Measurements from ENCODE around the gene ZBTB40. TPM values are rescaled to one million over a fixed set of nuclear protein-coding genes. Genes with fewer than 3 reads are reported as not detected.

ZBTB40 gene
- total and polyA plus RNA-seq, 2 of the 13 experiments (the other 11 are each of a cell fraction or from before 2014, with no cell fraction given) = 8.8 to 16.5 TPM

DNA sequence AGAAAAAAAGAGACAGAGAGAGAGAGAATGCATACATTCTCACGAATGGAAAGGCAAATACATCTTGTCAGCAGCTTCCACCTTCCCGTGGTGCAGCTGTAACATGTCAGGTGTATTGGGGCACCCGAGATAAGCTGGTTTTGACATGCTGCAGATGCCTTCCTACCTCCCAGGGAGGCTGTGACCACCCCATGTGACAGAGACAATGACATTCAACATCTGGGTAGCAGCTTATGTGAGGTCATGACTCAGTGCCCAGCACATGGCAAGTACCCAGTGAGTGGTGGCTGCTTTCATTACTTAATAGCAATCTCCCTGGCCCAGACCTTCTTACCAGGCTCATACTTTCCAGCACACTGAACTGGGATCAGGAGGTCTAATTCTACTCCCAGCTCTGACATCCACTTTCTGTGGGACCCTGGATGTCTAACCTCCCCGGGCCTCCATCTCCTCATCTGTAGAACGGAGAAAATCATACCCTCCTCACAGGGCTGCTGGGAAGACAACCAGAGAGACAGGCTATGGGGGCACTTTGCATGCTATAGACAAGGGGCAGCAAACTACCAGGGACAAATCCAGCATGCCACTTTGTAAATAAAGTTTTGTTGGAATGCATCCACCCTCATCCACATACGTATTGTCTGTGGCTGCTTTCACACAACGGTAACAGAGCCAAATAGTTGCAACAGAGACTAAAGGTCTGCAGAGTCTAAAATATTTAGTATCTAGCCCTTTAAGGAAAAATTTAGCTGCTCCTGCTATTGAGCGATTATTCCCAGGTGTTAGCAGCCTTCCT is 38.5 kb upstream of the ZBTB40 start (continued):
- TF ChIP-seq, protein P1, sequence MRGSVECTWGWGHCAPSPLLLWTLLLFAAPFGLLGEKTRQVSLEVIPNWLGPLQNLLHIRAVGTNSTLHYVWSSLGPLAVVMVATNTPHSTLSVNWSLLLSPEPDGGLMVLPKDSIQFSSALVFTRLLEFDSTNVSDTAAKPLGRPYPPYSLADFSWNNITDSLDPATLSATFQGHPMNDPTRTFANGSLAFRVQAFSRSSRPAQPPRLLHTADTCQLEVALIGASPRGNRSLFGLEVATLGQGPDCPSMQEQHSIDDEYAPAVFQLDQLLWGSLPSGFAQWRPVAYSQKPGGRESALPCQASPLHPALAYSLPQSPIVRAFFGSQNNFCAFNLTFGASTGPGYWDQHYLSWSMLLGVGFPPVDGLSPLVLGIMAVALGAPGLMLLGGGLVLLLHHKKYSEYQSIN (CRISPR knock-in tag; IDR thresholded peaks at IDR 0.05; ENCODE audit: borderline replicate concordance) = no peak
- TF ChIP-seq ERF (CRISPR knock-in tag; IDR thresholded peaks at IDR 0.05) (0 out of 2 replicates have a peak, but pooled peaks have one; percentile 15), ZNF441 (CRISPR knock-in tag; IDR thresholded peaks at IDR 0.05; ENCODE audit: borderline replicate concordance) (no peak), ZFP37 (CRISPR knock-in tag; IDR thresholded peaks at IDR 0.05; ENCODE audit: borderline replicate concordance) (no peak), CREB1 (IDR thresholded peaks at IDR 0.05) (no peak), CREB1 (CRISPR knock-in tag; IDR thresholded peaks at IDR 0.05) (0 out of 2 replicates have a peak, but pooled peaks have one; percentile 2), TCF7 (IDR thresholded peaks at IDR 0.05; ENCODE audit: low read depth) (0 out of 2 replicates have a peak, but pooled peaks have one; percentile 1), HMG20B (CRISPR knock-in tag; conservative IDR thresholded peaks at IDR 0.05) (0 out of 2 replicates have a peak, but pooled peaks have one; percentile 10), MAF1 (CRISPR knock-in tag; IDR thresholded peaks at IDR 0.05; ENCODE audit: borderline replicate concordance) (no peak), HNRNPH1 (optimal IDR thresholded peaks at IDR 0.05; ENCODE audit: low read depth, low read length) (no peak), RFX1 (IDR thresholded peaks at IDR 0.05) (no peak)
- TF ChIP-seq, protein P2, sequence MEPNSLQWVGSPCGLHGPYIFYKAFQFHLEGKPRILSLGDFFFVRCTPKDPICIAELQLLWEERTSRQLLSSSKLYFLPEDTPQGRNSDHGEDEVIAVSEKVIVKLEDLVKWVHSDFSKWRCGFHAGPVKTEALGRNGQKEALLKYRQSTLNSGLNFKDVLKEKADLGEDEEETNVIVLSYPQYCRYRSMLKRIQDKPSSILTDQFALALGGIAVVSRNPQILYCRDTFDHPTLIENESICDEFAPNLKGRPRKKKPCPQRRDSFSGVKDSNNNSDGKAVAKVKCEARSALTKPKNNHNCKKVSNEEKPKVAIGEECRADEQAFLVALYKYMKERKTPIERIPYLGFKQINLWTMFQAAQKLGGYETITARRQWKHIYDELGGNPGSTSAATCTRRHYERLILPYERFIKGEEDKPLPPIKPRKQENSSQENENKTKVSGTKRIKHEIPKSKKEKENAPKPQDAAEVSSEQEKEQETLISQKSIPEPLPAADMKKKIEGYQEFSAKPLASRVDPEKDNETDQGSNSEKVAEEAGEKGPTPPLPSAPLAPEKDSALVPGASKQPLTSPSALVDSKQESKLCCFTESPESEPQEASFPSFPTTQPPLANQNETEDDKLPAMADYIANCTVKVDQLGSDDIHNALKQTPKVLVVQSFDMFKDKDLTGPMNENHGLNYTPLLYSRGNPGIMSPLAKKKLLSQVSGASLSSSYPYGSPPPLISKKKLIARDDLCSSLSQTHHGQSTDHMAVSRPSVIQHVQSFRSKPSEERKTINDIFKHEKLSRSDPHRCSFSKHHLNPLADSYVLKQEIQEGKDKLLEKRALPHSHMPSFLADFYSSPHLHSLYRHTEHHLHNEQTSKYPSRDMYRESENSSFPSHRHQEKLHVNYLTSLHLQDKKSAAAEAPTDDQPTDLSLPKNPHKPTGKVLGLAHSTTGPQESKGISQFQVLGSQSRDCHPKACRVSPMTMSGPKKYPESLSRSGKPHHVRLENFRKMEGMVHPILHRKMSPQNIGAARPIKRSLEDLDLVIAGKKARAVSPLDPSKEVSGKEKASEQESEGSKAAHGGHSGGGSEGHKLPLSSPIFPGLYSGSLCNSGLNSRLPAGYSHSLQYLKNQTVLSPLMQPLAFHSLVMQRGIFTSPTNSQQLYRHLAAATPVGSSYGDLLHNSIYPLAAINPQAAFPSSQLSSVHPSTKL (CRISPR knock-in tag; IDR thresholded peaks at IDR 0.05) = 0 out of 2 replicates have a peak, but pooled peaks have one; percentile 5
- TF ChIP-seq, protein P3, sequence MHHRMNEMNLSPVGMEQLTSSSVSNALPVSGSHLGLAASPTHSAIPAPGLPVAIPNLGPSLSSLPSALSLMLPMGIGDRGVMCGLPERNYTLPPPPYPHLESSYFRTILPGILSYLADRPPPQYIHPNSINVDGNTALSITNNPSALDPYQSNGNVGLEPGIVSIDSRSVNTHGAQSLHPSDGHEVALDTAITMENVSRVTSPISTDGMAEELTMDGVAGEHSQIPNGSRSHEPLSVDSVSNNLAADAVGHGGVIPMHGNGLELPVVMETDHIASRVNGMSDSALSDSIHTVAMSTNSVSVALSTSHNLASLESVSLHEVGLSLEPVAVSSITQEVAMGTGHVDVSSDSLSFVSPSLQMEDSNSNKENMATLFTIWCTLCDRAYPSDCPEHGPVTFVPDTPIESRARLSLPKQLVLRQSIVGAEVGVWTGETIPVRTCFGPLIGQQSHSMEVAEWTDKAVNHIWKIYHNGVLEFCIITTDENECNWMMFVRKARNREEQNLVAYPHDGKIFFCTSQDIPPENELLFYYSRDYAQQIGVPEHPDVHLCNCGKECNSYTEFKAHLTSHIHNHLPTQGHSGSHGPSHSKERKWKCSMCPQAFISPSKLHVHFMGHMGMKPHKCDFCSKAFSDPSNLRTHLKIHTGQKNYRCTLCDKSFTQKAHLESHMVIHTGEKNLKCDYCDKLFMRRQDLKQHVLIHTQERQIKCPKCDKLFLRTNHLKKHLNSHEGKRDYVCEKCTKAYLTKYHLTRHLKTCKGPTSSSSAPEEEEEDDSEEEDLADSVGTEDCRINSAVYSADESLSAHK (CRISPR knock-in tag; IDR thresholded peaks at IDR 0.05; ENCODE audit: borderline replicate concordance) = no peak
- TF ChIP-seq, protein P4, sequence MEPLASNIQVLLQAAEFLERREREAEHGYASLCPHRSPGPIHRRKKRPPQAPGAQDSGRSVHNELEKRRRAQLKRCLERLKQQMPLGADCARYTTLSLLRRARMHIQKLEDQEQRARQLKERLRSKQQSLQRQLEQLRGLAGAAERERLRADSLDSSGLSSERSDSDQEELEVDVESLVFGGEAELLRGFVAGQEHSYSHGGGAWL (CRISPR knock-in tag; IDR thresholded peaks at IDR 0.05) = no peak

Measured in HepG2 (cell line).